ENCODE measurements around the gene SDR9C7.
"Not testable (repeated sequence)": the region's sequence is repeated elsewhere in the genome, so short reads cannot be mapped to it uniquely, and the experiment has no call there.

DNA sequence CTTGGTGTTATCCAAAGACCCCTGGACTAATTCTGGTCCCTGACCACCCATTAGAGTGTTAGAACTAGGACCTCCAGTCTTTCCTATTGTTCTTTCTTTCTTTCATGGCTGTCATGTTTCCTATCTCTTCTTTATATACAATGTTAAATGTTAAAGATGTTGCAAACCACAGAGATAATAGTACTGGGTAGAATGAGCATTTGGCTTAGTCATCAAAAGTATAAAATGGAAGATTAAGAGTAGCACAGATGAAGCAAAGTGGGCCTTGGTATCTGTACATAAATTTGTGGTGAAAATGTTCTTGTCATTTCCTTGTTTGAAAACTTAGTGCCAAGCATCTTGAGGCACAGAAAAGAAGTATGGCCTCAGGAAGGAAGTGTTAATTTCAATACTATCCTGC is 32.9 kb downstream of the SDR9C7 start:
- TF ChIP-seq, protein P1, sequence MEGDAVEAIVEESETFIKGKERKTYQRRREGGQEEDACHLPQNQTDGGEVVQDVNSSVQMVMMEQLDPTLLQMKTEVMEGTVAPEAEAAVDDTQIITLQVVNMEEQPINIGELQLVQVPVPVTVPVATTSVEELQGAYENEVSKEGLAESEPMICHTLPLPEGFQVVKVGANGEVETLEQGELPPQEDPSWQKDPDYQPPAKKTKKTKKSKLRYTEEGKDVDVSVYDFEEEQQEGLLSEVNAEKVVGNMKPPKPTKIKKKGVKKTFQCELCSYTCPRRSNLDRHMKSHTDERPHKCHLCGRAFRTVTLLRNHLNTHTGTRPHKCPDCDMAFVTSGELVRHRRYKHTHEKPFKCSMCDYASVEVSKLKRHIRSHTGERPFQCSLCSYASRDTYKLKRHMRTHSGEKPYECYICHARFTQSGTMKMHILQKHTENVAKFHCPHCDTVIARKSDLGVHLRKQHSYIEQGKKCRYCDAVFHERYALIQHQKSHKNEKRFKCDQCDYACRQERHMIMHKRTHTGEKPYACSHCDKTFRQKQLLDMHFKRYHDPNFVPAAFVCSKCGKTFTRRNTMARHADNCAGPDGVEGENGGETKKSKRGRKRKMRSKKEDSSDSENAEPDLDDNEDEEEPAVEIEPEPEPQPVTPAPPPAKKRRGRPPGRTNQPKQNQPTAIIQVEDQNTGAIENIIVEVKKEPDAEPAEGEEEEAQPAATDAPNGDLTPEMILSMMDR (IDR thresholded peaks at IDR 0.05) = not testable (repeated sequence)
- not testable (repeated sequence) for TF ChIP-seq POLR2A (IDR thresholded peaks at IDR 0.05)
